Measurements from ENCODE around the gene NOD1.

Gene NOD1

DNA sequence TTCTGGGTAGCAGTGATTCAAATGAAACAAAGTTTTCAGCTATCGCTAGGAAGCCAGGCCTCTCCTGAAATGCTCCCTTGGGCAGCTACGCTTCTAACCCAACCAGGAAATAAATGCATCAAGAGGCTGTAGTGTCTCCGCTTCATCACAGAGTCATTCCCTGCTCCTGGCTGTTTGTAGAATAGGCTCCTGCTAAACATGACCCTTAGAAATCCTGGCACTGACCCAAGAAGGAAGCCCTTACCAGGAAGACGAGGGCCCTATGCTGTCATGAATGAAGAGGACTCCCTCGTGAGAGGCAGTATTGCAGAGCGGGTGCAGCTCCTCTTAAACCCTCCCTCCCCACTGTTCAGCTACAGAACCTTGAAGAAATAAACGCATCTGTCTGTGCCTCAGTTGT is 48.3 kb downstream of the NOD1 start:
- no peak for ATAC-seq
- TF ChIP-seq TCF4 (CRISPR knock-in tag; IDR thresholded peaks at IDR 0.05; ENCODE audit: borderline replicate concordance) (no peak), TOX (CRISPR knock-in tag; IDR thresholded peaks at IDR 0.05; ENCODE audit: borderline replicate concordance) (no peak), PPARA (CRISPR knock-in tag; IDR thresholded peaks at IDR 0.05; ENCODE audit: borderline replicate concordance) (no peak), ZNF70 (CRISPR knock-in tag; IDR thresholded peaks at IDR 0.05) (no peak), OSR1 (CRISPR knock-in tag; IDR thresholded peaks at IDR 0.05) (no peak), ZNF8 (CRISPR knock-in tag; IDR thresholded peaks at IDR 0.05) (no peak), ZC3H10 (CRISPR knock-in tag; IDR thresholded peaks at IDR 0.05) (no peak), GLIS3 (CRISPR knock-in tag; IDR thresholded peaks at IDR 0.05) (no peak), RARB (CRISPR knock-in tag; IDR thresholded peaks at IDR 0.05) (no peak), ESRRG (CRISPR knock-in tag; IDR thresholded peaks at IDR 0.05) (no peak), SNAI2 (CRISPR knock-in tag; IDR thresholded peaks at IDR 0.05) (no peak), ARNTL (CRISPR knock-in tag; IDR thresholded peaks at IDR 0.05; ENCODE audit: borderline replicate concordance, low read depth) (no peak), ZNF565 (CRISPR knock-in tag; conservative IDR thresholded peaks at IDR 0.05; ENCODE audit: low read depth) (no peak), CSDC2 (CRISPR knock-in tag; IDR thresholded peaks at IDR 0.05) (no peak), BACH2 (CRISPR knock-in tag; IDR thresholded peaks at IDR 0.05; ENCODE audit: borderline replicate concordance) (no peak)
- TF ChIP-seq, protein P1, sequence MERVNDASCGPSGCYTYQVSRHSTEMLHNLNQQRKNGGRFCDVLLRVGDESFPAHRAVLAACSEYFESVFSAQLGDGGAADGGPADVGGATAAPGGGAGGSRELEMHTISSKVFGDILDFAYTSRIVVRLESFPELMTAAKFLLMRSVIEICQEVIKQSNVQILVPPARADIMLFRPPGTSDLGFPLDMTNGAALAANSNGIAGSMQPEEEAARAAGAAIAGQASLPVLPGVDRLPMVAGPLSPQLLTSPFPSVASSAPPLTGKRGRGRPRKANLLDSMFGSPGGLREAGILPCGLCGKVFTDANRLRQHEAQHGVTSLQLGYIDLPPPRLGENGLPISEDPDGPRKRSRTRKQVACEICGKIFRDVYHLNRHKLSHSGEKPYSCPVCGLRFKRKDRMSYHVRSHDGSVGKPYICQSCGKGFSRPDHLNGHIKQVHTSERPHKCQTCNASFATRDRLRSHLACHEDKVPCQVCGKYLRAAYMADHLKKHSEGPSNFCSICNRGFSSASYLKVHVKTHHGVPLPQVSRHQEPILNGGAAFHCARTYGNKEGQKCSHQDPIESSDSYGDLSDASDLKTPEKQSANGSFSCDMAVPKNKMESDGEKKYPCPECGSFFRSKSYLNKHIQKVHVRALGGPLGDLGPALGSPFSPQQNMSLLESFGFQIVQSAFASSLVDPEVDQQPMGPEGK (CRISPR knock-in tag; IDR thresholded peaks at IDR 0.05; ENCODE audit: borderline replicate concordance): no peak
- TF ChIP-seq, protein P2, sequence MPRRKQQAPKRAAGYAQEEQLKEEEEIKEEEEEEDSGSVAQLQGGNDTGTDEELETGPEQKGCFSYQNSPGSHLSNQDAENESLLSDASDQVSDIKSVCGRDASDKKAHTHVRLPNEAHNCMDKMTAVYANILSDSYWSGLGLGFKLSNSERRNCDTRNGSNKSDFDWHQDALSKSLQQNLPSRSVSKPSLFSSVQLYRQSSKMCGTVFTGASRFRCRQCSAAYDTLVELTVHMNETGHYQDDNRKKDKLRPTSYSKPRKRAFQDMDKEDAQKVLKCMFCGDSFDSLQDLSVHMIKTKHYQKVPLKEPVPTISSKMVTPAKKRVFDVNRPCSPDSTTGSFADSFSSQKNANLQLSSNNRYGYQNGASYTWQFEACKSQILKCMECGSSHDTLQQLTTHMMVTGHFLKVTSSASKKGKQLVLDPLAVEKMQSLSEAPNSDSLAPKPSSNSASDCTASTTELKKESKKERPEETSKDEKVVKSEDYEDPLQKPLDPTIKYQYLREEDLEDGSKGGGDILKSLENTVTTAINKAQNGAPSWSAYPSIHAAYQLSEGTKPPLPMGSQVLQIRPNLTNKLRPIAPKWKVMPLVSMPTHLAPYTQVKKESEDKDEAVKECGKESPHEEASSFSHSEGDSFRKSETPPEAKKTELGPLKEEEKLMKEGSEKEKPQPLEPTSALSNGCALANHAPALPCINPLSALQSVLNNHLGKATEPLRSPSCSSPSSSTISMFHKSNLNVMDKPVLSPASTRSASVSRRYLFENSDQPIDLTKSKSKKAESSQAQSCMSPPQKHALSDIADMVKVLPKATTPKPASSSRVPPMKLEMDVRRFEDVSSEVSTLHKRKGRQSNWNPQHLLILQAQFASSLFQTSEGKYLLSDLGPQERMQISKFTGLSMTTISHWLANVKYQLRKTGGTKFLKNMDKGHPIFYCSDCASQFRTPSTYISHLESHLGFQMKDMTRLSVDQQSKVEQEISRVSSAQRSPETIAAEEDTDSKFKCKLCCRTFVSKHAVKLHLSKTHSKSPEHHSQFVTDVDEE (CRISPR knock-in tag; IDR thresholded peaks at IDR 0.05): no peak
- TF ChIP-seq, protein P3, sequence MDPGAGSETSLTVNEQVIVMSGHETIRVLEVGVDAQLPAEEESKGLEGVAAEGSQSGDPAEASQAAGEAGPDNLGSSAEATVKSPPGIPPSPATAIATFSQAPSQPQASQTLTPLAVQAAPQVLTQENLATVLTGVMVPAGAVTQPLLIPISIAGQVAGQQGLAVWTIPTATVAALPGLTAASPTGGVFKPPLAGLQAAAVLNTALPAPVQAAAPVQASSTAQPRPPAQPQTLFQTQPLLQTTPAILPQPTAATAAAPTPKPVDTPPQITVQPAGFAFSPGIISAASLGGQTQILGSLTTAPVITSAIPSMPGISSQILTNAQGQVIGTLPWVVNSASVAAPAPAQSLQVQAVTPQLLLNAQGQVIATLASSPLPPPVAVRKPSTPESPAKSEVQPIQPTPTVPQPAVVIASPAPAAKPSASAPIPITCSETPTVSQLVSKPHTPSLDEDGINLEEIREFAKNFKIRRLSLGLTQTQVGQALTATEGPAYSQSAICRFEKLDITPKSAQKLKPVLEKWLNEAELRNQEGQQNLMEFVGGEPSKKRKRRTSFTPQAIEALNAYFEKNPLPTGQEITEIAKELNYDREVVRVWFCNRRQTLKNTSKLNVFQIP (CRISPR knock-in tag; IDR thresholded peaks at IDR 0.05; ENCODE audit: borderline replicate concordance, low read depth): no peak
- TF ChIP-seq, protein P4, sequence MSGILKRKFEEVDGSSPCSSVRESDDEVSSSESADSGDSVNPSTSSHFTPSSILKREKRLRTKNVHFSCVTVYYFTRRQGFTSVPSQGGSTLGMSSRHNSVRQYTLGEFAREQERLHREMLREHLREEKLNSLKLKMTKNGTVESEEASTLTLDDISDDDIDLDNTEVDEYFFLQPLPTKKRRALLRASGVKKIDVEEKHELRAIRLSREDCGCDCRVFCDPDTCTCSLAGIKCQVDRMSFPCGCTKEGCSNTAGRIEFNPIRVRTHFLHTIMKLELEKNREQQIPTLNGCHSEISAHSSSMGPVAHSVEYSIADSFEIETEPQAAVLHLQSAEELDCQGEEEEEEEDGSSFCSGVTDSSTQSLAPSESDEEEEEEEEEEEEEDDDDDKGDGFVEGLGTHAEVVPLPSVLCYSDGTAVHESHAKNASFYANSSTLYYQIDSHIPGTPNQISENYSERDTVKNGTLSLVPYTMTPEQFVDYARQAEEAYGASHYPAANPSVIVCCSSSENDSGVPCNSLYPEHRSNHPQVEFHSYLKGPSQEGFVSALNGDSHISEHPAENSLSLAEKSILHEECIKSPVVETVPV (CRISPR knock-in tag; IDR thresholded peaks at IDR 0.05): no peak

DNA sequence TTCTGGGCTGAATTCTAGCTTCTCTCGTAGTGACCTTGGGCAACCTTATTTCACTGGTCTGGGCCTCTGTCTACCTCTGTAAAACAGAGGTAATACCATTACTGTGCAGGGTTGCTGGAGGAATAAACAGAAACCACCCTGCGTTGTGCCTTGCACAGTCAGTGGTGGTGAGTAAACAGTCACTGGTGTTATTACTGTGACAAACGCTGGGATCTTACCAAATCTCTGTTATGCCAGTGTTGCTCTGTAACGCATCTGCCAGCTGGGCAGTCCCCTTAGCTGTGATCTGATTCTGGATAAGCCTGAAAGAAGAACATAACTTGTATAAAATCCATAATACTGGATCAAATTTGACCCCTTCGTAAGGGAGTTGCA is 49.4 kb downstream of the NOD1 start:
- ATAC-seq: no peak
- TF ChIP-seq ISL1 (CRISPR knock-in tag; IDR thresholded peaks at IDR 0.05) (no peak), TOX (CRISPR knock-in tag; IDR thresholded peaks at IDR 0.05; ENCODE audit: borderline replicate concordance) (no peak), TCF4 (CRISPR knock-in tag; IDR thresholded peaks at IDR 0.05; ENCODE audit: borderline replicate concordance) (no peak), ZC3H10 (CRISPR knock-in tag; IDR thresholded peaks at IDR 0.05) (no peak)
- TF ChIP-seq, protein P1 (CRISPR knock-in tag; IDR thresholded peaks at IDR 0.05; ENCODE audit: borderline replicate concordance): no peak
